MCF 10A (cell line): ENCODE results near the gene EFHC2. TPM values are rescaled to one million over a fixed set of nuclear protein-coding genes. Genes with fewer than 3 reads are reported as not detected.

ENCODE experiments used
- BruUV-seq: library from RNA; stranded (reverse); fragments of 400-500 nt; replicated peaks from 2 replicates; lab custom pipeline; 2021; lab: Mats Ljungman, UMichigan
- CTCF ChIA-PET: fragments of 300-600 bp; sonication (Branson Sonifier 250); formaldehyde crosslinking; extraction: SDS; loops from one replicate; lab custom pipeline; 2021; ENCODE audit warnings: antibody characterized with exemption, inconsistent platforms; lab: Yijun Ruan, JAX
- POLR2A ChIA-PET: fragments of 300-600, 350-650 bp; sonication (Branson Sonifier 250); formaldehyde crosslinking; extraction: SDS; loops from one replicate; lab custom pipeline; 2020; ENCODE audit warnings: antibody characterized with exemption, inconsistent platforms; lab: Yijun Ruan, JAX
- DNase-seq: peaks from one replicate; pipeline ENCODE4 v3.0.0-alpha.2; 2018; ENCODE audit not compliant: unreplicated experiment
- H3K27ac Mint-ChIP-seq: one replicate; pipeline ENCODE4 v1.8.0; 2022; ENCODE audit warnings: mild to moderate bottlenecking, low read depth, mixed read lengths; ENCODE audit not compliant: unreplicated experiment
- H3K27me3 Mint-ChIP-seq: one replicate; pipeline ENCODE4 v1.8.0; 2022; ENCODE audit warnings: mixed read lengths; ENCODE audit not compliant: insufficient read depth, unreplicated experiment
- H3K36me3 Mint-ChIP-seq: one replicate; pipeline ENCODE4 v1.8.0; 2022; ENCODE audit warnings: mild to moderate bottlenecking, moderate library complexity, mixed read lengths; ENCODE audit not compliant: insufficient read depth, unreplicated experiment
- H3K4me1 Mint-ChIP-seq: one replicate; pipeline ENCODE4 v1.8.0; 2022; ENCODE audit warnings: mixed read lengths; ENCODE audit not compliant: insufficient read depth, unreplicated experiment
- H3K4me3 Mint-ChIP-seq: one replicate; pipeline ENCODE4 v1.8.0; 2022; ENCODE audit warnings: mild to moderate bottlenecking, moderate library complexity, mixed read lengths; ENCODE audit not compliant: unreplicated experiment
- H3K9me3 Mint-ChIP-seq: one replicate; pipeline ENCODE4 v1.8.0; 2022; ENCODE audit warnings: mixed read lengths; ENCODE audit not compliant: unreplicated experiment
- CTCF ChIP-seq: fragments of 200-600 bp; IDR thresholded peaks from one replicate; pipeline ENCODE4 v1.8.0; 2022; ENCODE audit warnings: antibody characterized with exemption, mild to moderate bottlenecking; ENCODE audit not compliant: unreplicated experiment
- intact Hi-C: fragments of 100-400 bp; cut with micrococcal nuclease; formaldehyde crosslinking; loops from 2 replicates; pipeline ENCODE4 v1.14.1; 2022
- total RNA-seq: library from RNA; stranded (reverse); gene quantifications from 2 replicates; pipeline ENCODE4 v1.2.3, GENCODE V29; 2022

EFHC2 gene
- total RNA-seq, 1 experiment from 2014 or later: not detected

GRCh38 chrX:44312421-44312820 lies 31.1 kb downstream of the EFHC2 start:
- Mint-ChIP-seq H3K4me1 (no peaks in the 10 kb centered on the region), H3K27me3 (peaks cover 58% of the 10 kb centered on the region), H3K27ac (no peak overlapping the region), H3K4me3 (no peak overlapping the region), H3K9me3 (no peaks in the 10 kb centered on the region), H3K36me3 (no peaks in the 10 kb centered on the region)
- CTCF ChIA-PET: interaction anchor here (0.6 kb wide), 1 partner anchor 68 kb away, joined by 3 read pairs; no protein-coding TSS in a partner anchor
- BruUV-seq: no TSS peak
- no peak for TF ChIP-seq CTCF
- intact Hi-C loops: no loop called here
- POLR2A ChIA-PET: no interaction called here
- DNase-seq: no peak

- DNase-seq: no peak
- Mint-ChIP-seq H3K9me3 (no peaks in the 10 kb centered on the region), H3K4me1 (peaks cover 4% of the 10 kb centered on the region), H3K27me3 (peaks cover 50% of the 10 kb centered on the region), H3K4me3 (no peak overlapping the region), H3K27ac (no peak overlapping the region), H3K36me3 (no peaks in the 10 kb centered on the region)
- POLR2A ChIA-PET: interaction anchor here (0.7 kb wide), 1 partner anchor 35 kb away, joined by 4 read pairs; no protein-coding TSS in a partner anchor
- no TSS peak for BruUV-seq
- CTCF ChIA-PET: no interaction called here
- no peak for TF ChIP-seq CTCF
- intact Hi-C loops: no loop called here
These were observed 33.2 kb downstream of the EFHC2 start for GRCh38 chrX:44310227-44310626.

GRCh38 chrX:44308869-44309268 lies 34.6 kb downstream of the EFHC2 start:
- POLR2A ChIA-PET: no interaction called here
- no peaks in the 10 kb centered on the region for H3K9me3 Mint-ChIP-seq
- intact Hi-C loops: no loop called here
- CTCF ChIA-PET: no interaction called here
- H3K27me3 Mint-ChIP-seq: peaks cover 36% of the 10 kb centered on the region
- peaks cover 4% of the 10 kb centered on the region for H3K4me1 Mint-ChIP-seq
- no peak overlapping the region for H3K4me3 Mint-ChIP-seq
- DNase-seq: no peak
- no peaks in the 10 kb centered on the region for H3K36me3 Mint-ChIP-seq
- BruUV-seq: no TSS peak
- H3K27ac Mint-ChIP-seq: no peak overlapping the region
- no peak for TF ChIP-seq CTCF

GRCh38 chrX:44306356-44306755 lies 37.1 kb downstream of the EFHC2 start:
- intact Hi-C loops: no loop called here
- H3K27me3 Mint-ChIP-seq: peaks cover 18% of the 10 kb centered on the region
- ChIA-PET CTCF (no interaction called here), POLR2A (interaction anchor here (0.7 to 1.5 kb wide), 2 partner anchors 46 to 178 kb away, joined by 3 to 5 read pairs; no protein-coding TSS in a partner anchor)
- H3K9me3 Mint-ChIP-seq: no peaks in the 10 kb centered on the region
- H3K36me3 Mint-ChIP-seq: no peaks in the 10 kb centered on the region
- H3K27ac Mint-ChIP-seq: no peak overlapping the region
- DNase-seq: peak; percentile 84
- no TSS peak for BruUV-seq
- peaks cover 4% of the 10 kb centered on the region for H3K4me1 Mint-ChIP-seq
- no peak overlapping the region for H3K4me3 Mint-ChIP-seq
- TF ChIP-seq CTCF: no peak
